Common myeloid progenitor, CD34-positive (primary cell): ENCODE measurements around the gene PTPRA.

ENCODE experiments used
- CTCF ChIA-PET: fragments of 350-600 bp; sonication (Branson Sonifier 250); formaldehyde crosslinking; loops from one replicate; lab custom pipeline; 2021; ENCODE audit warnings: antibody characterized with exemption; lab: Charles Lee
- POLR2A ChIA-PET: fragments of 350-600 bp; sonication (Branson Sonifier 250); formaldehyde crosslinking; loops from one replicate; lab custom pipeline; 2021; ENCODE audit warnings: antibody characterized with exemption; lab: Charles Lee
- DNase-seq, 3 donors: peaks; one replicate each; pipeline versions ENCODE4 v3.0.0 to v3.0.0-alpha.2; 2013
- H3K27ac ChIP-seq, 2 experiments: 1 replicate in 1 of 2; 2 replicates in 1 of 2; pipeline ENCODE4 v1.7.0; 2013; ENCODE audit warnings: inconsistent platforms in 2 of 2, low read length in 2 of 2, mild to moderate bottlenecking in 2 of 2, low read depth in 1 of 2, moderate library complexity in 1 of 2; ENCODE audit not compliant: severe bottlenecking in 2 of 2, insufficient read depth in 1 of 2, poor library complexity in 1 of 2
- H3K27me3 ChIP-seq, 5 experiments: replicated peaks in 2 of 5; 1 replicate in 3 of 5; 2 replicates in 2 of 5; pipeline versions ENCODE4 v1.6.1 to v1.7.0; 2013; ENCODE audit warnings: low read length in 4 of 5, mild to moderate bottlenecking in 2 of 5, moderate library complexity in 2 of 5, inconsistent platforms in 1 of 5; ENCODE audit not compliant: insufficient read depth in 5 of 5, control insufficient read depth in 4 of 5
- H3K36me3 ChIP-seq, 4 experiments: 1 replicate in 2 of 4; 2 replicates in 2 of 4; pipeline versions ENCODE4 v1.6.1 to v1.7.0; 2013; ENCODE audit warnings: low read length in 3 of 4, control low read depth in 1 of 4, mild to moderate bottlenecking in 1 of 4; ENCODE audit not compliant: control insufficient read depth in 4 of 4, insufficient read depth in 4 of 4
- H3K4me1 ChIP-seq, 4 experiments: 1 replicate in 3 of 4; 2 replicates in 1 of 4; pipeline versions ENCODE4 v1.6.1 to v1.7.1; 2013; ENCODE audit warnings: low read length in 3 of 4, mild to moderate bottlenecking in 3 of 4, control low read depth in 1 of 4, inconsistent platforms in 1 of 4, moderate library complexity in 1 of 4; ENCODE audit not compliant: control insufficient read depth in 4 of 4, insufficient read depth in 4 of 4; ENCODE audit errors: control extremely low read depth in 1 of 4
- H3K4me3 ChIP-seq, 7 experiments: 1 replicate in 4 of 7; 2 replicates in 3 of 7; pipeline versions ENCODE4 v1.5.1 to v1.7.0; 2013; ENCODE audit warnings: mild to moderate bottlenecking in 7 of 7, low read length in 6 of 7, moderate library complexity in 6 of 7, inconsistent platforms in 2 of 7, low read depth in 2 of 7, control low read depth in 1 of 7; ENCODE audit not compliant: insufficient read depth in 4 of 7, control insufficient read depth in 1 of 7; ENCODE audit errors: extremely low read depth in 1 of 7
- H3K9me3 ChIP-seq, 5 experiments: 1 replicate in 4 of 5; 2 replicates in 1 of 5; pipeline versions ENCODE4 v1.6.1 to v1.7.1; 2013; ENCODE audit warnings: low read length in 4 of 5, mild to moderate bottlenecking in 2 of 5, inconsistent platforms in 1 of 5, low read depth in 1 of 5, moderate library complexity in 1 of 5; ENCODE audit not compliant: control insufficient read depth in 4 of 5, insufficient read depth in 2 of 5; ENCODE audit errors: control extremely low read depth in 1 of 5
- WGBS: methylation state at CpG from one replicate; pipeline ENCODE4 v1.1.5; 2013; ENCODE audit not compliant: insufficient coverage; 5-methylcytosine and 5-hydroxymethylcytosine counted together

The PTPRA gene

GRCh38 chr20:2902291-2902690 is 29.0 kb downstream of the PTPRA start:
- no CpG with 5 or more reads among the region's 1 CpG for WGBS
- Histone ChIP-seq H3K4me3 (no peak overlapping the region), H3K9me3 (no peaks in the 10 kb centered on the region), H3K4me1 (peaks cover 0 to 20% (median 6%) of the 10 kb centered on the region in 4 experiments), H3K27ac (no peak overlapping the region), H3K36me3 (no peaks in the 10 kb centered on the region), H3K27me3 (no peaks in the 10 kb centered on the region)
- no peak for DNase-seq
- CTCF ChIA-PET, result interaction anchor here (1.4 to 2.5 kb wide), 3 partner anchors 12 to 215 kb away, joined by 4 to 6 read pairs (median 6); no protein-coding TSS in a partner anchor
- POLR2A ChIA-PET, result no interaction called here

DNA sequence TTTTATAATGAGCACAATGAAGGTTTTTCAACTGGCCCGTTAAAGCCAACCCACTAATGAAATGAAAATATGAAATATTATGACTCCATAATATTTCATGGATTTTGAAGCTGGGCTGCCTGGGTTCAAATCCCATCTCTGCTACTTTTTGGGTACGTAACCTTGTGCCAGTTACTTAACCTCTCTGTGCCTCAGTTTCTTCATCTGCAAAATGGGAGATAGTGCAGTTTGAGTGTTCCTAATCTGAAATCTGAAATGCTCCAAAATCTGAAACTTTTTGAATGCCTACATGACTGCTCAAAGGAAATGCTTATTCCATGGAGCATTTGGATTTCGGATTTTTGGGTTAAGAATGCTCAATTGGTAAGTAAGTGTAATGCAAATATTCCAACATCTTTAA is 29.5 kb downstream of the PTPRA start:
- WGBS, result no CpG with 5 or more reads among the region's 3 CpGs
- ChIA-PET CTCF (interaction anchor here (1.3 kb wide), 1 partner anchor 10 kb away, joined by 5 read pairs; no protein-coding TSS in a partner anchor), POLR2A (no interaction called here)
- DNase-seq, result no peak
- Histone ChIP-seq H3K4me3 (no peak overlapping the region), H3K9me3 (no peaks in the 10 kb centered on the region), H3K27ac (no peak overlapping the region), H3K36me3 (no peaks in the 10 kb centered on the region), H3K27me3 (no peaks in the 10 kb centered on the region), H3K4me1 (peaks cover 0 to 20% (median 6%) of the 10 kb centered on the region in 4 experiments)

DNA sequence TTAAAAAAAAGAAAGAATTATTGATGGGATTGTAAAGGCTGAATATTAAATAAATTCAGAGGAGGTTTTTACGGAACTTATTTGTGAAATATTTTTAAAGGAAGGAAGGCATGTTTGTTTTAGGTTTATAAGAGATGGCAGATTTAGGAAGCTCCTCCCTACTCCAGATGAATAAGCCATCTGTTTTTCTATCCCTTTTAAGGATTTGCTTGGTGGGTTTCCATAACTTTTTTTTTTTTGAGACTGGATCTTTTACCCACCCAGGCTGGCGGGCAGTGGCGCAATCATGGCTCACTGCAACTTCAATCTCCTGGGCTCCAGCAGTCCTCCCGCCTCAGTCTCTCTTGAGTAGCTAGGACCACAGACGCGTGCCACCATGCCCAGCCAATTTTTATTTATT is 30.4 kb downstream of the PTPRA start:
- ChIA-PET POLR2A (no interaction called here), CTCF (interaction anchor here (1.3 to 1.4 kb wide), 2 partner anchors 9 to 12 kb away, joined by 4 to 5 read pairs; no protein-coding TSS in a partner anchor)
- peaks cover 0 to 20% (median 6%) of the 10 kb centered on the region in 4 experiments for H3K4me1 ChIP-seq
- H3K27ac ChIP-seq, result no peak overlapping the region
- no peaks in the 10 kb centered on the region for H3K9me3 ChIP-seq
- no peaks in the 10 kb centered on the region for H3K27me3 ChIP-seq
- H3K4me3 ChIP-seq, result no peak overlapping the region
- no peak for DNase-seq
- 93% methylated on average over 2 of the region's 6 CpGs for WGBS
- no peaks in the 10 kb centered on the region for H3K36me3 ChIP-seq

DNA sequence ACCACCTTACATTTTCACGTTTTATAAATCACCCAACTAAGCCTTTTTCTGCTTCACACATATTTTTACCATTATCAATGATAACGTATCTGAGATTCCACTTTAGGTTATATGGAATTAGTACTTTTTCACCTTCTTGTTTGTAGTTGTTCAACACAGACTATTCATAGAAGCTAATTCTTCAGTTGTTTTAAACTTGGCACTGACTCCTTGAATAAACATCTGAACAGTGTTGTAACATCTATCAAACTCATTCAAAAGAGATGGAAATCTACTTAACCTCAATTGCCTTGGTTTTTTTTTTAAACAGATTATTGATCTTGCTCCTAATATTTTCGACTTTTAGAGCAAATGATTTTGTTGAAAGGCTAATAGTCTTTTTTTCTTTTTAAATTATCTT is 34.2 kb downstream of the PTPRA start:
- ChIA-PET CTCF (interaction anchor here (1.3 to 1.9 kb wide), 2 partner anchors 19 to 53 kb away, joined by 3 to 8 read pairs; no protein-coding TSS in a partner anchor), POLR2A (interaction anchor here (0.6 to 1.3 kb wide), 2 partner anchors 10 to 74 kb away, joined by 3 read pairs; no protein-coding TSS in a partner anchor)
- Histone ChIP-seq H3K36me3 (no peaks in the 10 kb centered on the region), H3K4me3 (no peak overlapping the region), H3K4me1 (no peaks in the 10 kb centered on the region), H3K9me3 (no peaks in the 10 kb centered on the region), H3K27me3 (no peaks in the 10 kb centered on the region), H3K27ac (no peak overlapping the region)
- no CpG with 5 or more reads among the region's 3 CpGs for WGBS
- no peak for DNase-seq

DNA sequence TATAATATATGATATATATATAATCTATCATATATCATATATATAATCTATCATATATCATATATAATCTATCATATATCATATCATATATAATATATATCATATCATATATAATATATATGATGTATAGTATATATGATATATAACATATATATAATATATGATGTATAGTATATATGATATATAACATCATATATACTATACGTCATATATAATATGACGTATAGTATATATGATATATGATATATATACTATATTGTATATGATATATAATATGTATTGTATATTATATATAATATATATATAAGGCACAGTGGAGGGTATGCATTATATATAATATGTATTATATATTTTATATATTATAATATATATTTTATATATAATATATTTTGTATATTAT is 36.7 kb downstream of the PTPRA start:
- no peaks in the 10 kb centered on the region for H3K27me3 ChIP-seq
- H3K9me3 ChIP-seq, result no peaks in the 10 kb centered on the region
- H3K4me1 ChIP-seq, result no peaks in the 10 kb centered on the region
- ChIA-PET POLR2A (no interaction called here), CTCF (no interaction called here)
- no peak overlapping the region for H3K27ac ChIP-seq
- H3K4me3 ChIP-seq, result no peak overlapping the region
- DNase-seq, result no peak
- H3K36me3 ChIP-seq, result no peaks in the 10 kb centered on the region
- WGBS, result no CpG with 5 or more reads among the region's 2 CpGs

DNA sequence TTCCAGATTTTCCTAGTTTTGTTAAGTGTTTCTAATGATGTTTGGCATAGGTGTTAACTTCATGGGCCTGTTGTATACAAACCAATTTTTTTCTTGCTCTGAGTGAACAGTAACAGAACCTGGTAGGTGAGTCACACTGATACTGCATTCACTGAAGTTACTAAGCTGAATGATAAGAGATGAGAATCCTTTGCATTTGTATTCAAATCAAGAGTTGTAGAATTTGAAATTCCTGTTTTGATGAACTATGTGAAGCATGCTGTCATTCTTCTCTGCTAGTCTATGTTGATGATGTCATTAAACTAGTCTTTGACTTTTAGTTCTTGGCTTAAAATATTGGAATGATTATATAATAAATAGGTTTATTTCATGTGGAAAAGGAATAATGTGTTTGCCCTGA is 37.9 kb downstream of the PTPRA start:
- ChIA-PET CTCF (interaction anchor here (1.5 kb wide), 1 partner anchor 70 kb away, joined by 3 read pairs; no protein-coding TSS in a partner anchor), POLR2A (no interaction called here)
- DNase-seq, result no peak
- Histone ChIP-seq H3K4me1 (no peaks in the 10 kb centered on the region), H3K27me3 (no peaks in the 10 kb centered on the region), H3K9me3 (peaks cover 0 to 2% (median 0%) of the 10 kb centered on the region in 5 experiments), H3K27ac (no peak overlapping the region), H3K36me3 (no peaks in the 10 kb centered on the region), H3K4me3 (no peak overlapping the region)

DNA sequence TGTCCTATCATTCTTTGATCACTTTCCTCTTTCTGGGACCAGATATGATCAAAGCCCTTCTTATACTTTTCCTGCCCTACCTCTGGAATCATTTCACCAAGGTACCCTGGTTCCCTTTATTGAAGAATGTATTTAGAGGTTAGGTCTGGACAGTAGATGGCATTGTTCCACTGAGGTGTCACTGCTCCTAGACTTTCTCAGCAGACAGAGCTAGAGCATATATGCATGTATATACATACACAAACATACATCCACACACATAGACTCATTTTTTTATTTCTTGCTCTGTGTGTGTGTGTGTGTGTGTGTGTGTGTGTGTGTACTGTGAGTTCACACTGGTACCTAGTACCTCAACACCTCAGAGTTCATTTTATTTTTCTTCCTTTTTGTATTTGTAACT is 40.9 kb downstream of the PTPRA start:
- Histone ChIP-seq H3K27ac (no peak overlapping the region), H3K4me1 (peaks cover 3 to 13% (median 9%) of the 10 kb centered on the region in 4 experiments), H3K36me3 (no peaks in the 10 kb centered on the region), H3K27me3 (no peaks in the 10 kb centered on the region), H3K9me3 (peaks cover 0 to 4% (median 0%) of the 10 kb centered on the region in 5 experiments), H3K4me3 (no peak overlapping the region)
- peak; percentile 30 to 45 (median 38) for DNase-seq
- POLR2A ChIA-PET, result no interaction called here
- CTCF ChIA-PET, result interaction anchor here (1.1 to 2.1 kb wide), 5 partner anchors 9 to 90 kb away, joined by 3 to 8 read pairs (median 4); no protein-coding TSS in a partner anchor
